ENCODE measurements around the gene PHLPP1. TPM values are rescaled to one million over a fixed set of nuclear protein-coding genes. Genes with fewer than 3 reads are reported as not detected.

Gene PHLPP1
- total RNA-seq, 1 experiment from 2014 or later: 39.9 TPM

- Mint-ChIP-seq H3K9me3 (no peaks in the 10 kb centered on the region), H3K4me1 (peaks cover 74 to 80% of the 10 kb centered on the region in 2 experiments), H3K36me3 (ENCODE audit: insufficient read depth in 1 of 3, low read depth in 3 of 3) (peaks cover under 1 to 2% (median 2%) of the 10 kb centered on the region in 3 experiments; a peak in 3 of 7 replicates), H3K4me3 (peak overlapping the region; percentile 21 to 63), H3K27me3 (ENCODE audit: low read depth) (no peaks in the 10 kb centered on the region), H3K27ac (peak overlapping the region; percentile 95 to 99 (median 96))
- WGBS (ENCODE audit: extremely low coverage, insufficient read length, low lambda C conversion rate): no CpG with 5 or more reads among the region's 5 CpGs
- Histone ChIP-seq H3K23me2 (ENCODE audit: insufficient read length, low read depth, low read length, poor library complexity, severe bottlenecking) (peaks cover 3% of the 10 kb centered on the region), H3K4me2 (ENCODE audit: insufficient read depth, insufficient read length, low read length) (peak overlapping the region; percentile 45), H3K27me3 (ENCODE audit: insufficient read depth, low read length) (no peaks in the 10 kb centered on the region), H4K8ac (replicated peaks; ENCODE audit: insufficient read length, low read depth, low read length) (no peak overlapping the region), H3K14ac (ENCODE audit: insufficient read depth, low read length) (no peak overlapping the region), H3K18ac (ENCODE audit: insufficient read length, low read depth, low read length) (peak overlapping the region; percentile 67), H2AK5ac (ENCODE audit: insufficient read length, low read length) (peak overlapping the region; percentile 42), H2BK5ac (ENCODE audit: insufficient read length, low read length) (peak overlapping the region; percentile 62), H4K20me1 (ENCODE audit: control insufficient read depth, insufficient read depth, insufficient read length) (no peaks in the 10 kb centered on the region), H3K9ac (ENCODE audit: extremely low read depth, insufficient read length, low read length) (peak overlapping the region; percentile 34), H3K27ac (ENCODE audit: insufficient read length, low read depth, low read length) (peak overlapping the region; percentile 95), H3K9me3 (ENCODE audit: control insufficient read depth, low read depth, low read length) (no peaks in the 10 kb centered on the region), H4K91ac (ENCODE audit: insufficient read length, low read depth, low read length) (no peak overlapping the region), H3K23ac (ENCODE audit: insufficient read length, low read depth, low read length) (no peak overlapping the region), H2BK120ac (ENCODE audit: low read depth, low read length, poor library complexity, severe bottlenecking) (peak overlapping the region; percentile 92), H3K79me2 (ENCODE audit: insufficient read depth, low read length) (peaks cover 52% of the 10 kb centered on the region; the same call in 1 of the 2 replicates), H2AFZ (ENCODE audit: low read length) (no peak overlapping the region), H2BK15ac (ENCODE audit: low read depth, low read length) (no peak overlapping the region), H3K56ac (ENCODE audit: insufficient read length, low read depth, low read length) (no peak overlapping the region), H3K79me1 (ENCODE audit: insufficient read depth, low read depth, low read length, poor library complexity, severe bottlenecking) (peaks cover 5% of the 10 kb centered on the region), H3T11ph (ENCODE audit: low read length) (peak overlapping the region; percentile 70), H3K4ac (ENCODE audit: low read depth, low read length) (no peak overlapping the region; the same call in 1 of the 2 replicates), H4K5ac (ENCODE audit: insufficient read length, low read depth, low read length) (no peak overlapping the region), H2BK12ac (ENCODE audit: insufficient read length, low read depth, low read length) (peak overlapping the region; percentile 43), H2BK20ac (ENCODE audit: low read depth, low read length, poor library complexity, severe bottlenecking) (no peak overlapping the region), H3K4me1 (ENCODE audit: insufficient read depth, low read length) (peaks cover 33% of the 10 kb centered on the region)
- DNase-seq: no peak
- TF ChIP-seq CTCF (conservative IDR thresholded peaks at IDR 0.05): no peak
These were observed 45.0 kb downstream of the PHLPP1 start for GRCh38 chr18:62760403-62760734.

All from H9 (cell line).